ENCODE data around the gene TEX2. TPM values are rescaled to one million over a fixed set of nuclear protein-coding genes. Genes with fewer than 3 reads are reported as not detected.
"Not testable (repeated sequence)": the region's sequence is repeated elsewhere in the genome, so short reads cannot be mapped to it uniquely, and the experiment has no call there.

The TEX2 gene
- total RNA-seq, 1 donor from 2014 or later = 55.4 TPM

DNA sequence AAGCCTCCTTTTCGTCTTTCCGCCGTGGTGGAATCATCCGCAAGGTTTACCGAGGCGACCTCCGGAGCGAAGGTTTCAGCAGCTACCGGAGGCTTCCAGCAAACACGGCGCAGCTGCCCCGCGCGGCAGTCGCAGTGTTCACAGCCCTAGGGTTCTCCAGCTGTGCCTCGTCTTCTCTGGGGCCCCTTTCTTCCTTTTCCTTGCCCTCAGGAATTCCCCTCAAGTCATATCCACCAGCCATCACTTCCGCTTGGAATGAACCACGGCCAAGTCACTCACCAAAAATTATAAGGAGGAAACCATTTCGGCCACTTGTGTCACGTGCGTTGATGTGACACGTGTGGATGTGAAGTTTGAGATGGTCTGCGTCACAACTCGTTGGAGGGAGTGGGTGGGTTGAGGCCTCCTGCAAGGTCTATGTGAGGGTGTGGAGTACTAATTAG lies 132.5 kb downstream of the TEX2 start:
- intact Hi-C loops (cut with micrococcal nuclease) = loop anchor here (5.0 kb wide), 1 partner anchor 103 kb away; no protein-coding TSS in a partner anchor
- ATAC-seq = peak; percentile 0
- DNase-seq = no peak

DNA sequence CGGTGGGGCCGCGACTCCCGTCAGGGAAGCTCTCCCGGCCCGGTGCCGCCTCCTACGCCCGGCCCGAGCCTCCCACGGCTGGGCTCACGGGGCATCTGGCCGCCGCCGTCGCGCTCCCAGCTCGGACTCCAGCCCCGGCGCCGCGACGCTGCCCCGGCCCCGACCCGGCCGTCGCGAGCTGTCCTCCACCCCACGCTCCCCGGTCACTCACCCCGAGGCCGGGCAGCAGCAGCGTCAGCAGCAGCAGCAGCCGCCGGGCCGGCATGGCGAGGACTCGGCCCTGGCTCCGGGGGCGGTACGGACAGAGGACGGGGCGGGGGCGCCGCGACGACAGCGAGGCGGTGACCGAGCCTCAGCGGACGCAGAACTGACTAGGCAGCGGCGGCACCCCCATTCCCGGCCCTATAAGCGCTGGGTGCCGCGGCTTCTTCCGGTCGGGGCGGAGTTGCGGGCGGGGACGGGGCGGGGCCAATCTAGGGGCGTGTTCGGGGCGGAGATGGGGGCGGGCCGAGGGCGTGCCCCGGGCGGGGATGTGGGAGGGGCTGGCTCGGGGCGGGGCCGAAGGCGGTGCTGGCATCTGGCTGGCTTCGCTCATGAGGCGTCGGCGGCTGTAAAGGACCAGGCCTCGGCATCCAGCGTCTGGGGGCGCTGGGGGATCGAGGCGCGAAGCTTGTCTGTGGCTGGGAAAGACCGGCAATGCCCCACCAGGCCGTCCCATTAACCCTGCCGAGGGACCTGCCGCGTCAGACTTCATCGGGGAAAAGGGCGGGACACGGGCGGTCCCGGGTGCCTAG lies 133.1 kb downstream of the TEX2 start, which contains the start of gene ERN1:
Gene ERN1, minus strand, starts transcription at position 380 of the 794 bp plus-strand sequence. Its CDS starts 115 bp downstream, at position 265.
- peak; percentile 96 for DNase-seq
- peak; percentile 98 for ATAC-seq
- intact Hi-C loops (cut with micrococcal nuclease) = loop anchor here (5.0 kb wide), 1 partner anchor 103 kb away; no protein-coding TSS in a partner anchor

DNA sequence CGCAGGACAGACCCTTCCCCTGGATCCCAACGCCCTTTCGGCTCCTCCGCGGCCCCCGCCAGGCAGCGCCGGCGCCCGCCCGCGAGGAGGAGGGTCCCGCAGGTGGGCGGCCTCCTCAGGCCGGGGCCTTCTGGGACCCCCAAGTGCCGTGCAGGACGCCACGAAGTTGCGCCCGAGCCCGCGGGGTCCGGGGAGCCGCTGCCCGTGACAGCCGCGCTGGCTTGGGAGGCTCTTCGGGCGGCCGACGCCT lies 133.6 kb downstream of the TEX2 start:
- no peak for DNase-seq
- intact Hi-C loops (cut with micrococcal nuclease) = no loop called here
- ATAC-seq = no peak

DNA sequence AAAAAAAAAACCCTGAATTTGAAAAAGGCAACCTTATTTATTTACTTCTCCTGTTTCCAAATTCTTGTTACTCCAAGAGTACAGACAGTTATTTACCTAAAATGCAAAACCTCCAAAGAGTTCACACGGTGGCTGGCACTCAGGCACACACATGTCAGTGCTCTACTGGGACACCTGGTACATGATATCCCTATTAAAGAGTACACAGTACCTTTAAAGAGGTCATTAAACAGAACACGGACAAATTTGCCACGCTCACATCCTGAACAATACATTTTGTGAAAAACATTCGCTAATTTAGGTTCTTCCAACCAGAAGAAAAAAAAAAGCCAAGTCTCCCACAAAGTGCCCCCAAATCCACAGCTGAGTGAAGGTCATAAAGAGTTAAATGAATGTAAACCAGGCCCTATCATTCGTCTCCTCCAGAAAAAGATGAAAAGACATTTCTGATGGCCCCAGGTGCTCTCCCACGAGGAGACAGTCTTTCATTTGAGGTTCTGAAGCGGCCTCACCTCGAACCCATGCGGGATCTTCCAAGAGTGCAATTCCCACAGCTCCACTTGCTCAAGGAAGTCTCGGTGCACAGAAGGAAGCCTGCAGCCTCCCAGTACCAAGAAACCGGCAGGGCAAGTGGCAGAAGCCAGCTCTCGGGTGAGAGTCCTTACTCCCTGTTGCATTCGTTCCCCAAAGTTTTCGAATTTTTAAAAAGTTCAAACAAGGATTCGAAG lies 134.1 kb downstream of the TEX2 start:
- intact Hi-C loops (cut with micrococcal nuclease) = no loop called here
- DNase-seq = no peak
- ATAC-seq = no peak

DNA sequence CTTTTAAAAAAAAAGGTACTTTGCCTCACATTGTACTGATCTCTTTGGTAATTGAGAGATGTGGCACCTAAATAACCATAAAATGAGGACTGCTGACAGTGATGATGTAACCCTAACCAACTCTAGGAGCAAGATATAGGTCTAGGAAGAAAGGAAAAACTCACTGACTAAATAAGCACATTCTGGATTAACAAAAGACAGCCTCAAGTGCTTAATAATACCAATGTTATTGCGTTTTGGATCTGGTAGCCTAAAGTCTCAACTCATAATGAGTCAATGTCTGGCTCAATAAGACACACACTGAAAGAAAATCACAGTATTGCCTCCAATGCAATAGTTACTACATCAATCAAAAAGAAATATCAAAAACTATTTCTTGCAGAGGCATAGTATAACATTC lies 136.1 kb downstream of the TEX2 start:
- DNase-seq (no peak), ATAC-seq (no peak)
- intact Hi-C loops (cut with micrococcal nuclease) = no loop called here

DNA sequence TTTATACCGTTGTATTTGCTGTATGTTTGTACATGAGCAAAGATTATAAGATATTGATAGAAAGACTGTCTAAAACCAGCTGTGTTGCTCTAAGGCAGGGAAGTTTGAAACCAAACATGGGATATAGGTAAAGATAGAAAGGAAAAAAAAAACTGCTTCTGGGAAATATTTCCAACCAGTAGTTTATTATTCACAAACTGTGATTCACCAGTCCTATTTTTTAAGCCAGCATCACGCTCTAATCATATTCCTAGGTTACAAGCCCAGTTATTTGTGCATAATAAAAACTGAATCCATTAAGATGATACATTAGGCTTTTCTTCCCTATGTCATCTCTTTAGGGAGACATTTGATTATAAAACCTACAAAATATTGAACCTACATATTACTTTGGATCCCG lies 137.1 kb downstream of the TEX2 start:
- DNase-seq (no peak), ATAC-seq (no peak)
- intact Hi-C loops (cut with micrococcal nuclease) = no loop called here

DNA sequence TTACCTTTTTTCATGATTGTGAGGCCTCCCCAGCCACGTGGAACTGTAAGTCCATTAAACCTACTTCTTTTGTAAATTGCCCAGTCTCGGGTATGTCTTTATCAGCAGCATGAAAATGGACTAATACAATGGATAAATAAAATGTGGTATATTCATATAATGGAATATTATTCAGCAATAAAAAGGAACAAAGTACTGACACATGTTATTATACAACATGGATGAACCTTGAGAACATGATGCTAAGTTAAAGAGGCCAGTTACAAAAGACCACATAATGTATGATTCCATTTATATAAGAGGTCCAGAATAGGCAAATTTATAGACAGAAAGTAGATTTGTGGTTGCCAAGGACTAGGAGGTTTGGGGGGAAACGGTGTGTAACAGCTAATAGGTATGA lies 138.5 kb downstream of the TEX2 start:
- DNase-seq (no peak), ATAC-seq (no peak)
- intact Hi-C loops (cut with micrococcal nuclease) = no loop called here

DNA sequence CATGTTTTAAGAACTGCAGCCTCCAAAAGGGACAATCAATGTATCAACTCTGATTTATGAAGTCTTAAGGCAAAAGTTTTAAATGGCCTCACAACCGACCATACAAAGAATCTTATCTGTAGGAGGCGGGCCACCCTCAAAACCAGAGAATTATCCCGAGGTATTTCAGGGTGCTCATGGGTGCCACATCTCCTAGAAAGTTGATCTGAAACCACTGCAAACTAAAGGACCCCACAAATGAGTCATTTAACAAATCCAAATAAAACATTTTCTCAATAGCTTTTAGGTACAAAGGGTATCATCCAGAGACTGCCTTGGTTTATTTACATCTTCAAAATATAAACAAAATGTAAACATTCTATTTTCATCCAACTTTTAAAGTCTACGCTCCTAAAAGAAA lies 139.9 kb downstream of the TEX2 start:
- ATAC-seq (no peak), DNase-seq (no peak)
- intact Hi-C loops (cut with micrococcal nuclease) = no loop called here

DNA sequence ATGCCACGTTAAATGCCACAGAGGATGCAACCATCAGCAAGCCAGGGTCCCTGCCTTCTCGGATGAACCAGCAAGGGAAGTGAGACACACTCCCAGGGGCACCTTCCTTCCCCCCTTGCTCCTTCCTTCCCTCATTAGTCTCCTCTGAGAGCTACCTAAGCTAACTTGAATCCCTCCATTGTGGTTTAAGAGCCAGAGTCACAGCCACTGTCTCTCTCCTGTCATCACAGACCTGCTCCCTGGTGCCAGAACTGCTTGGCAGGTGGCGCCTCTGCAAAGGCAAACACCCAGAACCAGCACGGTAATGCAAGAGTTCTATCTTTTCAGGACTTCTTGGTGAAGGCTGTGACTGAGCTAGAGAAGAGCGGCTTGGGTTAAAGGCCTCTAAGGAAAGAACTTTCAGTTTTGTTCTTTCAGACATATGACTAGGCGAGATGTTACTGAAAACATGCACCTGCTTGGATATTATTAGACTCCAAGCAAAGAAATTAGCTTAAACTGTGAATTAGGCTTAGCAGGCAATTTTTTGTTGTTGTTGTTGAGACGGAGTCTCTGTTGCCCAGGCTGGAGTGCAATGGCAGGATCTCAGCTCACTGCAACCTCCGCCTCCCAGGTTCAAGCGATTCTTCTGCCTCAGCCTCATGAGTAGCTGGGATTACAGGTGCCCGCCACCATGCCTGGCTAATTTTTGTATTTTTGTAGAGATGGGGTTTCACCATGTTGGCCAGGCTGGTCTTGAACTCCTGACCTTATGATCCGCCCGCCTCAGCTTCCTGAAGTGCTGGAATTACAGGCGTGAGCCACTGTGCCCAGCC lies 141.9 kb downstream of the TEX2 start:
- ATAC-seq (peak; percentile 66), DNase-seq (peak; percentile 53)
- intact Hi-C loops (cut with micrococcal nuclease) = not testable (repeated sequence)

DNA sequence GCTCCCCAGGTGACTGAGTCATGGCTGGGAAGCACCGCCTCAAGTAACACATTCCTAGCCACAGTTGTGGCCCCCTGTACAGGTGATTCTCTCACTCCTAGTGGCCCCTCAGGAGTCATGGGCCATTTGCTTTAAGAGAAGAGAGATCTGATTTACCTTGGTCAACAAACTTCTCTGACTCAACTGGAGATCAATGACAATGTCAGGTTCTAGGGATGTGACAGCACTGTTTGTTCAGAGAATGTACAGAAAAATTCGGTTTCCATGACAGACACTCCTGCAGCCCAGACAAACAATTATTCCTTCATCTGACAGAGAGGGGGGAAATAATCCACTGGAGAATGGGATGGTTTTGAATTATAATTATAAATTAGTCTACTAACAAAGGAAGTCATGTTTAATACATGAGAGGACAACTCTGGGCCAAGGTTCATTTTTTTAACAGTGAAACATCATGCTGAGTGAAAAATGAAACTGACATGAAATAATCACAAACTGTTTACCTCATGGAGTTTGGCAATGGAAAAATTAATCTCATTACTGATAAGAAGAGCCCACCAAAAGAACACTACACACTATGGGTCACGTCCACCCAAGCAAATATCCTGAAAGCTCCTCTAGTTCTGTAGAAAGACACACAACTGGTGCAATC lies 142.8 kb downstream of the TEX2 start:
- no peak for ATAC-seq
- DNase-seq = no peak
- intact Hi-C loops (cut with micrococcal nuclease) = no loop called here

DNA sequence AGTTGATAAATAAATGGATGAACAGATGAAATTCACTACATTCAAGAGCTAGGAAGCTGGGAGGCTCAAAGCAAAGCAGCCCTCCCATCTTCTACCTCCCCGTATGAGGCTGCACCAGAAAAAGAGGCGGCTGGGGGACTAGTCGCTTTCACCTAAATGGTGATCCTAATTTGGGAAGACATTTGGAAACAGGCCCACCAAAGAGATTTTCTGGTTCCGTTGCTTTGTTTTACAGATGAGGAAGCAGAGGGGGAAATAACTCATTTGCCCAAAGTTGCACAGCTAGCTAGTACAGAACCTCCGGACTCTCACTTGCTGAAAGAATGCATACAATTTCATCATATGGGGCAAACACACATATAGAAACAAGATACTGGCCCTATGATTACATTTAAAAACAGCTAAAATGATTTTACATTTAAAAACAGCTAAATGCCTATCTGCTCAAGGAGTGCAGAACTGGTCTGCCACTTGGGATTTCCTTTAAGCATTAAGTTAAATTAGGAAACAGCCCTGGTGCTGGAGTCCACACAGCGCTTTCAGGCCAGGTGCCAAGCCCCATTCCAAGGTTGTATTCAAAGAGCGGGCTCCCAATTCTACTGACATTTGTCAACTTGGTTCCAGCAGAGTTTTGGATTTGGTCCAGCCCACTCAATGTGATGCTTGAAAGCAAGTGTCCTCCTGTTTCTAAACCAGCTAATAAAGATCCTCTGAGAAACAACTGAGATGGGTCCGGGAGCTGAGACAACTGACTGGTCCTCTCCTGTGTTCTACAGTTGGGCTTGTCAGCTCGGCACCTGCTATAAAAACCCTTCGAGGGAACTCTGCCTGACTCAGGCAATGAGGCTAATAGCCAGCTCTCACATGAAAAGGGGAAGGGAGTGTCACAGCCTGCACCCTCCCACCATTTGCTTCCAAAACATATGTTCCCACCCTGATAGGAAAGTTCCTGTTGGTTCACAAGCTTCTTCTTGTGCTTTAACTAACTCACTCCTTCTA lies 144.8 kb downstream of the TEX2 start:
- intact Hi-C loops (cut with micrococcal nuclease) = no loop called here
- peak; percentile 82 for ATAC-seq

DNA sequence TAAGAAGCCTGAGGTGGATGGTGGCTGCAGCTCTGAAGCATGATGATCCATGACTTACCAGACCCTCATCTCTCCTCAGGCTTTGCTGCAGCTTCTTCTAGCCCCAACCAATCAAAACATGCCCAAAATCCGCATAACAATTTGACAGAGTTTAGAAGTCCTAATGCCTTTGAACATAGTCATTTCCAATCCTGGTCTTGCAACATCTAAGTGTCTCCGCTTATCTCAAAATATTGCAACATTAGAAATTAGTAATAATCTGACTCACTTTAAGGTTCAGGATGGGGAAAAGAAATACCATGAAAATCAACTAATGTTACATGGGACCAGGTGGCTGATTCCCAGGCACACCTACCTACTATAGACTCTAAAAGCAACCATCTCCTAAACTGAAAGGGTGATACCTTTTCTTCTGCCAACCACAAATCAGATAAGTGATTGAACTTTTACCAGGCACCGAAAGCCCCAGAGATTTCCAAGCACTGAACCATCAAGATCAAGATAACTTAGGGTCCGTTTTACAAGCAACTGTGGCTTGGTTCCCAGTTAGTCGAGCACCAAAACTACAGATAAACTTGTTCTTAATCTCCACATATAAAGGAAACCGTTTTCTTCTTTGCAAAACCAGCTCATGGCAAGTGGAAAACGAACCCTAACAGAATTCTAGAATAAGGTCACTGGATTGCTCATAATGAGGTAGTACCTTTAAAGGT lies 147.1 kb downstream of the TEX2 start:
- intact Hi-C loops (cut with micrococcal nuclease) = no loop called here
- DNase-seq = no peak
- ATAC-seq = peak; percentile 24

More for the DNA sequence above, 144.8 kb downstream of the TEX2 start:
- DNase-seq = peak; percentile 64

DNA sequence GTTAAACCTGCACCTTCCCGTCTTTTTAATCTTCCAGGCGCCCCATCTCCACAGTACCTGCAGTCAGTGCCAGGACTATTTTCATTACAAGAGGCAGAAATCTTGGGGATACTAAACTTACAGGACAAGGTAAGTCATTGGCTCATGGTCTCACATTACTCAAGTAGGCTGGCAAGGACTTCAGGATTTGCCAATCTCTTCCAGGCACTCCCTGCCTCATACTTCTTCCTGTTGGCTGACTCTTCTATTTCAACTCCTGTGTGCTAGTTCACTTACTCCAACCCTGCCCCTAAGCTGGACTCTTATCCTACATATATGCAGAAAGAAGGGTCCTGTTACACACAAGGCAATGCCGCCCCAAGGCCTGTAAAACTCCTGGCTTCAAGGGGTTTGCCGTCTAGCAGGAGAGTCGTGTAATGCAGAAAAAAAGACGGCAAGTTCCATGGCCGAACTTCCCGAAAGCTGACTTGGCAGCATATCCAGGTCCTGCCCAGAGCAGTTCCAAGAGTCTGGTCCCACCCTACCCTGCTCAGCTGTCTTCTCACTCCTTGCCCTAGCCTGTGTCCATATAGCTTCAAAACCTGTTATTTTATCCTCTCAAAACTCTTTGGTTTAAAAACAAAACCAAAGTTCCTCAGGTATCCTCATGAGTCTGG lies 147.9 kb downstream of the TEX2 start:
- intact Hi-C loops (cut with micrococcal nuclease) = no loop called here
- ATAC-seq (peak; percentile 33), DNase-seq (no peak)

DNA sequence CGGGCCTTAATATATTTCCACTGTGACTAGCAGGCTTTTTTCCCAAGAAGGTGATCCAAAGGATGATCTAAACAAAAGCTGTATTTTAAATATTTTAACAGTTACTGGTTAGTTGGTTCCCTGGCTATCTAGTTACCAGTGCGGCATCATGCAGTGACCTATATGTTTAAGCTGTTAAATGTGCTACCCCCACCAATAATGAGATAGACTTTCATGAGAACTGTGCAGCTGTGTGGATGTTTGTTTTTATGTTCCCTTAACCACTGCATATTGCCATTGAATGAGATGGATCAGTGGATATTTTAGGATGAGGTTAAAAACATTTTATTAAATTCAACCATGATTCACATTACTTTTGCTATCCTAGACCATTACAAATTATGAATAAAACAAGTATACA lies 150.1 kb downstream of the TEX2 start:
- intact Hi-C loops (cut with micrococcal nuclease) = no loop called here
- ATAC-seq = no peak
- DNase-seq = no peak

DNA sequence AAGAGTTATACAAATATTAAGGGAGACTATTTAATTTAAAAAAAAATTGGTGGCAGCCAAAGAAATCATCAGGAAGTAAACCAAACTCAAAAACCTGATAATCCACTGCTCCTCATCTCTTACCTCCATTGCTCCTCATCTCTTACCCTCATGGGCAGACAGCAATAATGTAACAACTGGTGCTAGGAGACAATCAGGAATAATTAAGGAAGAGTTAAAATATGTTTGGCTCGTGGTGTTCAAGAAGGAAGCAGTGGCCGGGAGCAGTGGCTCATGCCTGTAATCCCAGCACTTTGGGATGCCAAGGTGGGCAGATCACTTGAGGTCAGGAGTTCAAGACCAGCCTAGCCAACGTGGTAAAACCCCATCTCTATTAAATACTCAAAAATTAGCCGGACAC lies 151.2 kb downstream of the TEX2 start:
- ATAC-seq (no peak), DNase-seq (no peak)
- intact Hi-C loops (cut with micrococcal nuclease) = no loop called here

DNA sequence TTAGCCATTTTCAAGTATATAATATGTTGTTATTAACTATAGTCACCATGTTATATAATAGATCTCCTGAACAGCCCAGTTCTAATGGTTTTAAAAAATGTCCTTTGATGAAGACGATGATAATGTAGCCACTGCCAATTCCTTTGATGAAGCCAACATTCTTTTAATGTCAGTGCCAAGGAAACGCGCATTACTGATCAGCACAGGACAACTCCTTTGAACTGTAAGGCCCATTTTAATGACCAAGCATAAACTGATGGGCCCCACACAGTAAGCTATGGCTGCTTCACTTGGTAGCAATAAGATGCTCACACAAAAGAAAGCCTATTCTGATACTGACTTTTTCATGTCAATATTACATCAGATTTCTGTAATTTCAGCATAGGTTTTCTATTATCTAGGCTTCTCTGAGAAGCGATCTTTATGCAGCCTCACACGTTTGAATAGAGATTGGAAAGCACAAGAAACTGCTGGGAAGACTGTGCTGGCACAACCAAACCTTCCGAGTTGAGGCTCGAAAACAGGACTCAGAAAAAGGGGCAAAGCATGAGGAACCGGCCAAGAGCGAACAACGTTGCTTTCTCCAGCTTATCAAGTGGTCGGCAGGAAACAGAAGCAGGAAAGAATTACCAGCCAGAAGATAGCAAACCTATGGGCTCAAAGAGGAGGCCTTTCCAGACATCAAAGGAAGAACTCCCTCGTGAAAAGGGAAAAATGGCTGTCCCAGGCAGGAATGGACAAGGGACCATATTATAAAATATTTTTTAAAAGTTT lies 152.5 kb downstream of the TEX2 start:
- DNase-seq (no peak), ATAC-seq (no peak)
- intact Hi-C loops (cut with micrococcal nuclease) = no loop called here
